Activated naive CD4-positive, alpha-beta T cell (primary cell): ENCODE measurements around the gene IL24.
"Not testable (repeated sequence)": the region's sequence is repeated elsewhere in the genome, so short reads cannot be mapped to it uniquely, and the experiment has no call there.

Experiments used
- DNase-seq, 4 experiments: peaks; one replicate each; lab custom pipeline; 2025; lab: John Stamatoyannopoulos, UW

The IL24 gene, protein sequence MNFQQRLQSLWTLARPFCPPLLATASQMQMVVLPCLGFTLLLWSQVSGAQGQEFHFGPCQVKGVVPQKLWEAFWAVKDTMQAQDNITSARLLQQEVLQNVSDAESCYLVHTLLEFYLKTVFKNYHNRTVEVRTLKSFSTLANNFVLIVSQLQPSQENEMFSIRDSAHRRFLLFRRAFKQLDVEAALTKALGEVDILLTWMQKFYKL

DNA sequence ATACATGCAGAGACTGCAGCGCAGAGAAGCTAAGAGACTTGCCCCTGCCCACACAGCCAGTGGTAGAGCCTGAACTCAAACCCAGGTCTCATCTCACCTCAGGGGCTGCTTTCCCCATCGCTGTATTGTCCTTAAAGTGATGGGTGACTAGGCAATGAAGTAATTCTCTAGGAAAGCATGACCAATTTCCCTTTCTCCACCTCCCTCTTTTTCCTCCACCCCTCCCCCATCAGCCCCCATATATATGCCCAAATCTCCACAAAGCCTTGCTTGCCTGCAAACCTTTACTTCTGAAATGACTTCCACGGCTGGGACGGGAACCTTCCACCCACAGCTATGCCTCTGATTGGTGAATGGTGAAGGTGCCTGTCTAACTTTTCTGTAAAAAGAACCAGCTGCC is at the start of gene IL24:
TSS of gene IL24 (plus strand) at position 269 of the 400 bp plus-strand sequence. CDS start 390 bp downstream, outside the sequence.
- no peak for DNase-seq

DNA sequence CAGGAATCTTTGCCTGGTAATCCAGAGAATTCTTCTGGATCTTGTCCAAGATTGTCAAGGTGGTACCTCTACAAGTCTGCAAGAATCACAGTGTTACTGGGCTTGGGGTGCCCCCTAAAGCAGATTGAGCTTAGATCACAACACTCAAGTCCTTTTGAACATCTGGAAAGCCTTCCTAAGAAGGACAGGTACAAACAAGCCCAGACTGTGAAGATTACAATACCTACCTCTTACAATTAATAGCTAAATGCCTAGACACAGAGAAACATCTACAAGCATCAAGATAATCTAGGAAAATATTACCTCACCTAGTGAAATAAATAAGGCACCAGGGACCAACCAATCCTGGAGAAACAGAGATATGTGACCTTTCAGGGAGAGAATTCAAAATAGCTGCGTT is 49.3 kb upstream of the IL24 start:
- DNase-seq = no peak

DNA sequence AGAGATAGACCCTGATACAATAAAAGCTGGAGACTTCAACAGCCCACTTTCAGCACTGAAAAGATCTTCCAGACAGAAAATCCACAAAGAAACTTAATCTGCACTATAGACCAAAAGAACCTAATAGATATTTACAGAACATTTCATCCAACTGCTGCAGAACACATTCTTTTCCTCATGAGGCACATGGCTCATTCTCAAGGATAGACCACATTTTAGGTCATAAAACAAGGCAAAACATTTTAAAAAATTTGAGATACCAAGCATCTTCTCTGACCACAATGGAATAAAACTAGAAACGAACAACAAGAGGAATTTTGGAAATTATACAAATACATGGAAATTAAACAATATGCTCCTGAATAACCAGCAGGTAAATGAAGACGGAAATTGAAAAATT is 46.8 kb upstream of the IL24 start:
- DNase-seq = no peak

DNA sequence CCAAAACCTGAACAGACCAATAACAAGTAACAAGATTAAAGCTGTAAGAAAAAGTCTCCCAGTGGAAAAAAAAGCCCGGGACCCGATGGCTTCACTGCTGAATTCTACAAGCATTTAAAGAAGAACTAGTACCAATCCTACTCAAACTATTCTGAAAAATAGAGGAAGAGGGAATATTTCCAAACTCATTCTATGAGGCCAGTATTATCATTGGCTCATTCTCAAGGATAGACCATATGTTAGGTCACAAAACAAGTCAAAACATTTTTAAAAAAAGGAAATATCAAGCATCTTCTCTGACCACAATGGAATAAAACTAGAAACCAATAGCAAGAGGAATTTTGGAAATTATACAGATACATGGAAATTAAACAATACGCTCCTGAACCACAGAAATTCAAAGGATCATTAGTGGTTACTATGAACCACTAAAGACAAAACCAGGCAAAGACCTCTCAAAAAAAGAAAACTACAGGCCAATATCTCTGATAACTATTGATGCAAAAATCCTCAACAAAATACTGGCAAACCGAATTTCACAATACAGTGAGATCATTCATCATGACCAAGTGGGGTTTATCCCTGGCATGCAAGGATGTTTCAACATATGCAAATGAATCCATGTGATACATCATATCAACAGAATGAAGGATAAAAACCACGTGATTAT is 45.8 kb upstream of the IL24 start:
- no peak for DNase-seq

DNA sequence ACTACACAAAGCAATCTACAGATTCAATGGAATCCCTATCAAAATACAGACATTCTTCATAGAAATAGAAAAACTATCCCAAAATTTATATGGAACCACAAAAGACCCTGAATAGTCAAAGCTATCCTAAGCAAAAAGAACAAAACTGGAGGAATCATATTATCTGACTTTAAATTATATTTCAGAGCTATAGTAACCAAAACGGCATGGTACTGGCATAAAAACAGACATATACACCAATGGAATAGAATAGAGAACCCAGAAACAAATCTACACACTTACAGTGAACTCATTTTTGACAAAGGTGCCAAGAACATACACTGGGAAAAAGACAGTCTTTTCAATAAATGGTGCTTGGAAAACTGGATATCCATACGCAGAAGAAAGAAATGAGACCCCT is 44.6 kb upstream of the IL24 start:
- not testable (repeated sequence) for DNase-seq

DNA sequence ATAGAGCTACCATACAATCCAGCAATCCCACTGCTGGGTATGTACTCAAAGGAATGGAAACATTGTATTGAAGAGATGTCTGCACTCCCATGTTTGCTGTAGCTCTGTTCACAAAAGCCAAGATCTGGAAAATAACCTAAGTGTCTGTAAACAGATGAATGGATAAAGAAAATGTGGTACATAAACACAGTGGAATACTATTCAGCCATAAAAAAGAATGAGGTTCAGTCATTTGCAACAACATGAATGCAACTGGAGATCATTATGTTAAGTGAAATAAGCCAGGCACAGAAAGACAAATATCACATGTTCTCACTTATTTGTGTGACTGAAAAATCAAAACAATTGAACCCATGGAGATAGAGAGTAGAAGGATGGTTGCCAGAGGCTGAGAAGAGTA is 43.5 kb upstream of the IL24 start:
- not testable (repeated sequence) for DNase-seq

DNA sequence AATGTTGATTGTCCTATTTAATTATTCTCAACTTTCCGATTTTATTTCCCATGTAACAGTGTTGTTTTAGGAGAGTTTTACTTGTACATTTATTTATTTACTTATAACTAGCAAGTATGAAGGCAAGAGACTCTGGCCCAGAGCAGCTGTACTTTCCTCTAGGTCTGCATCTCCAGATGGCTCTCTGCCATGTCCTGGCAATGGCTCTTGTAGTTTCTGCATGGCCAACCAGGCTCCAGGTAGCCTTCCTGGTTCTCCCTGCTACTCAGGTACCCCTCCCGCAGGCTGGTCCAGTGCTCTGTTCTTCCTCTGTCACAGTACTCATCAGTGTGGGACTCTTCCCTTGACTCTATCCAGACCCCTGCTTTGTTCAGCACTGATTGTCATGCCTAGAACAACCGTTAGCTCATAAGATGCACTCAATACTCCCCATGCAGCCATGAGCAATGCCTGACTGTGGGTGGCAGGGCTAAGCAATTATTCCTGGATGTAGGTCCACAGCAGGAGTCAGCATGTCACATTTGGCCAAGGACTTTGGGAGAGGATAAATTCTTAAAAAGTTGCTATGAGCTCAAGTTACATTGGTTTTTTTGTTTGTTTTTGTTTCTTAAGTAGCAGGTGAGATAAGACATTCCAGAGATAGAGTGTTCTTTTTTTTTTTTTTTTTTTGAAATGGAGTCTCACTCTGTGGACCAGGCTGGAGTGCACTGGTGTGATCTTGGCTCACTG is 42.7 kb upstream of the IL24 start:
- DNase-seq = no peak

DNA sequence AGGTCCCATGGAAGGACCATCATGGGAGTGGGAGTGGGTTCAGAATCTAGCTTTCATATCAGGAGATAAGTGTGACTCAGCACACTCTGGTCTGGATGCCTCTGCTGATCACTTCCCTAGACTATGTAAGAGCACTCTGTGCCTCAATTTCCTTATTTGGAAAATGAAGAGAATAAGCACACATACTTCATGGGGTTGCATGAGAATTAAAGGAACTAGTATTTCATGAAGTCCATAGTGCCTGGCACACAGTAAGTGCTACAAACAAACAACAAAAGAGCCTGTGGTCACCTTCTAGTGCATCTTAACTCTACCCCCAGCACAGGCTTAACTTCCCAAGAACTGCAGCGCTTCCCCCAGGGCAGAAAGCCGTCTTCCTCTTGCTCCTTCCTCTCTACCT is 41.4 kb upstream of the IL24 start:
- no peak for DNase-seq

DNA sequence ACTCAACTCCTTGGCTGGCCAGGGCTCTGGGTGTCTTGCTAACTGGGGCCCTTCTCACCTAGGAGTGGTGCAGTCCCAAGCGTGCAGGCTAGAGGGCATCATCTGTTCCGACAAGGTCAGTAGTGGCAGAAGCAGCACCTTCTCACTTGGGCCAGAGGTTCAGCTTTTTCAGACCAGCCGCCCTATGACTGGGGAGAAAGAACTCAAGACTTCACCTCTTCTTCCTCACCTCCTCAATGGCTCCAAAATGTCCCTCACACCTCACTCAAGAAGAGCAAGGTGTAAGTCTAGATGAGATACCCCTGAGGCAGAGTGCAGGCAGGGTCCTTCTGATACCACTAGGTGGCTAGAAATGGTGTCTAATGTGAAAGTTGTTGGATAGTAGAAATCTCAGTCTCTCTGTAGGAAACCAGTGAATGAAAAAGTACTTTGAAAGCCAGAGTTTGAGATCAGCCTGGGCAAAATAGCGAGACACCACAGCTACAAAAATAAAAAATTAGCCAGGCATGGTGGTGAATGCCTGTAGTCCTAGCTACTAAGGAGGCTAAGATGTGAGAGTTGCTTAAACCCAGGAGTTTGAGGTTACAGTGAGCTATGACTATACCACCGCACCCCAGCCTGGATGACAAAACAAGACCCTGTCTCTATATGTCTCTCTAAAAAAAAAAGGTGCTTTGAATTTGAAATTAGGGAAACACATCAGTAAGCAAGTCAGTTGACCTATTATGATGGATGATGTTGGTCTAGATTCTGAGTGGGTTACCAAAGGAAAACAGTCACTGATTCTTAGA is 40.4 kb upstream of the IL24 start:
- no peak for DNase-seq

DNA sequence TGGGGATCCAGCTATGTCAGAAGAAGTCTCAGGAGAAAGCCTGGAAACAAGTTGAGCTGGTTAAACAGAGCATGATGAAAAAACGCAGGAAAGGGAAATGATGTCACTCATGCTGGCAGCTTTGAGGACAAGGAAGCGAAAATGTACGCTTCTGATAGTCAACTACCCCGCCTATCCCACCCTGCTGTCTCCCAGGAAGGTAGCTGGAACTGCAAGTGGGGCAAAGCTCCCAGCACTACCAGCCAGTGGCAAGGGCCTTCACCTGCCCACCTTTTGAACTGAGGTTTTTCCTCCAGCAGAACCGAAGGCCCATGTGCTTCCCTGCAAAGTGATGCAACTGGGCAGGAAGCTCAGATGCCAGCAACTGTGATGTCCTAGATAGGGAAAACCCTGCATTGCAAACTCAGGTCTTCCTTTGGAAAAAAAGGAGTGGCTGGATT is 38.1 kb upstream of the IL24 start:
- DNase-seq = no peak

DNA sequence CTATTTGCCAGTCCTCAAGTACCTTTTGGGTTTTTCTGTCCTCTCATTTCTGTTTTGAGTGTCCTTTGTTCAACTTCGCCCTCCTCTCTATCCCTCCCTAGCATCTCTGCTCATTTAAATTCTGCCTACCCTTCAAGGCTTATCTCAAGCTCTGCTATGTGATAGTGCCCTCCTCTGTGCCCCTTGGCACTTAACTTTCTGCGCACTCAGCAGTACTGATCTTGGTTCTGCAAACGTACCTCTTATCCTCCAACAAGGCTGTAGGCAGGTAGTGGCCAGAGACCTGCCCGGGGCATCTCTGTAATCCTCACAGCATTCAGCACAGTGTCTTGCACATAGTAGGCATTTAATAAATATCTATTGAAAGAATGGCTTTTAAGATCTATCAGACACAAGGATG is 37.1 kb upstream of the IL24 start:
- no peak for DNase-seq

DNA sequence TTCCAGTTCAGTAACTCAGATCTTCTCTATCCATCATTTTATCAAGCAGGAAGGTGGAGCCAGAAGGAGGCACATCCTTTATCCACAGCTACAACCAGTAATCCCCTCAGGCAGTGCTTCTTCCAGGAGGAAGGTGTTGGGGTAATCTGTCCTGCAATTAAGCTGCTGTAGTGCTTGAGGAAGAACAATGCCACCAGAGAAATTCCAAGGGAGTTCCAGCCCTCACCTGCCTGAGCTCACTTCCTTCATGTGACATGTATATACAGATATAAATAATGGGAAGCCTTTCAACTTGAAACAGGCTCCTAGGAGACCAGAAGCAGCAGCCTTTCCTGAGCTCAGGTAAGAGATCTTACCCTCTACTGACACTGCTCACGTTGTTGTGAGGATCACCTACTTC is 34.0 kb upstream of the IL24 start:
- no peak for DNase-seq

DNA sequence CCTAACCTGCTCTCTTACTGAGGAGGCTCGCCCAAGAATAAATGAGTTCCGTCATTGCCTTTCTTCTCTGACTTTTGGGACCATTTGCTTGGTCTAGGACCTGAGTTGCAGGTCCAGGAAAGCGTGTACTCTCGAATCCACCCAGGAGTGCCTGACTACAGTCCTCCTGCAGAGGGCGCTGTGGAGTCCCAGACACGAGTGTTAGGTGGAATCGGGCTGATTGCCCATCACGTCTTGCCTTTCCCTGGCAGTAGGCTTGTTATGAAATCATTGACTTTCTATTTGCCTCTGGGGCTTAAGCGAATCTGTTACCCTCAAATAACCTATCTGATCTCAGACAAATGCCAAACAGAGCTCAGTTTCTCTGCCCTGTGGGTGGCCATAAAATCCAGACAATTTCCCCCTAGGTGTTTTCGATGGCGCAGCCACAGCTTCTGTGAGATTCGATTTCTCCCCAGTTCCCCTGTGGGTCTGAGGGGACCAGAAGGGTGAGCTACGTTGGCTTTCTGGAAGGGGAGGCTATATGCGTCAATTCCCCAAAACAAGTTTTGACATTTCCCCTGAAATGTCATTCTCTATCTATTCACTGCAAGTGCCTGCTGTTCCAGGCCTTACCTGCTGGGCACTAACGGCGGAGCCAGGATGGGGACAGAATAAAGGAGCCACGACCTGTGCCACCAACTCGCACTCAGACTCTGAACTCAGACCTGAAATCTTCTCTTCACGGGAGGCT is 32.1 kb upstream of the IL24 start, which contains the start of gene IL20:
TSS of gene IL20 (plus strand) at position 685 of the 733 bp plus-strand sequence. CDS start 230 bp downstream, outside the sequence.
- DNase-seq = peak; percentile 47 to 86 (median 82)

DNA sequence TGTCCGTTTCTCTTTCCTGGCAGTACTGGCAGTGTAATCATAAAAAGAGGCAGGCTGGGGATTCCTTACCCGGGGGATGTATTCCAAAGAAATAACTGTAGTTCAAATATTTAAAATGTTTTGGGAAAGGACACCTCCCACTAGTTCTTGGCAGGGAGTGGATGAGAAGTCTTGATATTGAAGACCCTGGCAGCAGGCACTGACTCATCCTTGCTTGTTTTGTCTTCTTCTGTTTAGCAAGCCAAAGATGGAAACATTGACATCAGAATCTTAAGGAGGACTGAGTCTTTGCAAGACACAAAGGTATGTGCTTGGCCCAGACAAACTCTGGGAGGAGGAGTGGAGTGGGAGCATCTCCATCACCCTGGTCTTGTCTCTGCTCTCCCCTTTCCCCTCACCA is 31.2 kb upstream of the IL24 start:
- no peak for DNase-seq

DNA sequence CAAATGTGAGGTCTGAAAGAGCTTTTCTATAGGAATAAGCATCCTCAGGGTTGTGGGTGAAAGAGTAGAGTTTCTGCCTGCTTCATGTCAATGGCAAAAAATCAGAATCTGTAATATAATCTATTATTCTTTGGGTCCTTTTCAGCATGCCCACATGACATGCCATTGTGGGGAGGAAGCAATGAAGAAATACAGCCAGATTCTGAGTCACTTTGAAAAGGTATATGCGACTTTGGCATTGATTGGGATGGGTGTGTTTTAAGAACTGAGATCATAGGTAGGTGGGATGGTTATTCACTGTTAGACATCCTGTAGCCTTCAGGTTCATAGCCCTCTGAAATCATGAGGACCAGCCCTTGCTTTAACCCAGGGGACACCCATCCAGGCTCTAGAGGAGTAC is 30.0 kb upstream of the IL24 start:
- DNase-seq = no peak

DNA sequence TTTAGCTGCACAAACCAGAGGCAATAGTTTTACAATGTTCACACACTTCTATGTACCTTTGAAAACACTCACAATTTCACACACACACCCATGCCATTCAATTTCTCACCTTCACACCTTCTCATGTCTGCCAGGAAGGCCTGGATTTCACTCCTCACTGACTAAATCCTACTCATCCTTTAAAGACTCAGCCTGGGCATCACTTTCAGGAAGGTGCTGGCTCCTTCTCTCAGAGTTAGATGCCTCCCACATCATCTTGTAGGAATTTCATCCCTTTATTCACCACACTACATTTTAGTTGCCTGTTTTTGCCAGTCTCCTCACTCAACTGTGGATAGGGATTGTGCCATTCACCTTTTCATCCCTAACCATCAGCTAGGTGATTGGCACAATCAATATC is 29.5 kb upstream of the IL24 start:
- DNase-seq = no peak

DNA sequence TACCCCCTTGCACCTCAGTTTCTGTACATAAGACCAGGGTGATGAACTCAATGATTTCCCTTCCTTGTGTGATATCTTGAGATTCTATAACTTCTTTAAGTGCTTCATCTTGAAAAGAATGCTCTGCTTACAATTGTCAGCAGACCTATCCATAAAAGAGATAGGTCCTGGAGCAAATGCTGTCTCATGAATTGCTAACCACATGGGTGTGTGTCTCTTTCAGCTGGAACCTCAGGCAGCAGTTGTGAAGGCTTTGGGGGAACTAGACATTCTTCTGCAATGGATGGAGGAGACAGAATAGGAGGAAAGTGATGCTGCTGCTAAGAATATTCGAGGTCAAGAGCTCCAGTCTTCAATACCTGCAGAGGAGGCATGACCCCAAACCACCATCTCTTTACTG is 29.0 kb upstream of the IL24 start:
- DNase-seq = no peak

DNA sequence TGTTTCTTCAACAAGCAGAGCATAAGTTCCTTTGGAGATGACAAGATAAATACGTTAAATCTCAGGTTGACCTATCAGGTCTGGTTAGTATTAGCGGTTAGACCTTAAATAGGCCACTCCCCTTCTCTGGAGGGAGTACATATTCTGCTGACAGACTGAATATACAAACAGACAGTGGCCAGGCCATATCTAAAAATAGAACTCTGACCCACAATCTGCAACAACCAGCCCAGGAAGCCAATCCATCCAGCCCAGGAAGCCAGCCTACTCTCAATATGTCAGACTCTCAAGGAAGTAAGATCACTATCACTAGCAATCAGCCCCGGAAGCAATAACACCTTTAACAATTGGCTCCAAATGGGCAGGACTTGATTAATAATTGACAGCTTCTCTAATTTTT is 25.1 kb upstream of the IL24 start:
- DNase-seq = no peak

DNA sequence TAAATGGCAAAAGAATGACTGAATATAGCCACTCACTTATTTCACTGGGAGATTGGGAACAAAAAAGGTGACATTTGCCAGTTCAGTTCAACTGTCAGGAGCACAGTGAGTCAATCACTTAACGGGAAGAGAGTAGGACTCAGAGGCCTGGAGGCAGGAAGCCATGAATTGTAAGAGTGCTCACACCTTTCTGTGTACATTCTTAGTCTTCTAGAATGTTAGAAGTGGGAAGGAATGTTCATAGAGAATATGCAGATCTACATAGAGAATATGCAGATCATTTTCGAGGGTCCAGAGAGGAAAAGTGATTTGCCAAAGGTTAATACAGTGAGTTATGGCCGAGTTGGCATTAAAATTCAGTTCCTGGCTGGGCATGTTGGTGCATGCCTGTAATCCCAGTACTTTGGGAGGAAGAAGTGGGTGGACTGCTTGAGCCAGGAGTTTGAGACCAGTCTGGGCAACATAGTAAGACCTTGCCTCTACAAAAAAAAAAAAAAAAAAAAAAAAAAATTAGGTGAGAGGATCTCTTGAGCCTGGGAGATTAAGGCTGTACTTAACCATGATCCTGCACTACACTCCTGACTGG is 23.5 kb upstream of the IL24 start:
- no peak for DNase-seq

DNA sequence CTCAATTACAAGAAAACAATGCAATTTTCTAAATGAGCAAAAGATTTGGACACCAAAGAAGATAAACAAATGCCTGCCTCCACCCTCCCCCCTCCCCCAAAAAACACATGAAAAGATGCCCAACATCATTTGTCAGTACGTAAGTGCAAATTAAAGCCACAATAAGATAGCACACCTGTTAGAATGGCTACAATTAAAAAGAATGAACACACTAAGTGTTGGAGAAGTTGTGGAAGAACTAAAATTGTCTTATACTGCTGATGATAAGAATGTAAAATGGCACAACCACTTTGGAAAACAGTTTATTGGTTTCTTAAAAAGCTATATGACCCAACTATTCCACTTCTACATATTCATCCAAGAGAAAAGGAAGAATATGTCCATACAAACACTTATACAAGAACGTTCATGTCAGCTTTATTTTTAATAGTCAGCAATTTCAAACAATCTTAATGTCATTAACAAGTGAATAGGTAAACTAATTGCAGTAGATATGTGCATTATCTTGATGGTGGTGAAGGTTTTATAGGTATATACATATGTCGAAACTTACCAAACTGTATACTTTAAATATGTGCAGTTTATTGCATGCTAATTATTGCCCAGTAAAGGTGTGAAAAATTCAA is 21.4 kb upstream of the IL24 start:
- DNase-seq = no peak

DNA sequence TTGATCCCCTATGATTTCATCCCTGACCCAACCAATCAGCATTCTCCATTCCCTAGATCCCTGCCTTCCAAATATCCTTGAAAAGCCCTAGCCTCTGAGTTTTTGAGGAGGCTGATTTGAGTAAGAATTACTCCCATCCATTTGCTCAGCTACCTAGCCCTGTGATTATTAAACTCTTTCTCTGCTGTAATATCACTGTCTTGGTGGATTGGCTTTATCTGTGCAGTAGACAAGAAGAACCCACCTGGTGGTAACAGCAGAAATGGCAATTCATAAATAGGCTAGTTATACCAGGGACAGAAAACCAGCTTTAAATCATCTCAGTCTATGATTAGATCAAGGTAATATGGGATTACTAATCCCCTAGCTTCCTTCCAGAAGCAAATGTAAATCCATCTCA is 18.8 kb upstream of the IL24 start:
- DNase-seq = no peak
